ENCODE results near the gene KMT2D.
A peak's percentile ranks its signal among the peaks of the same experiment; 100 is the strongest.
"Not testable (repeated sequence)": the region's sequence is repeated elsewhere in the genome, so short reads cannot be mapped to it uniquely, and the experiment has no call there.

KMT2D gene

GRCh38 chr12:49088932-49089330 lies 28.3 kb upstream of the KMT2D start:
- DNase-seq (ENCODE audit: low read depth): no peak

GRCh38 chr12:49088150-49088931 lies 27.7 kb upstream of the KMT2D start:
- DNase-seq (ENCODE audit: low read depth): peak; percentile 66

- no peak for DNase-seq (ENCODE audit: low read depth)
Observed at GRCh38 chr12:49086116-49086515, 25.5 kb upstream of the KMT2D start.

GRCh38 chr12:49084438-49084837 lies 23.8 kb upstream of the KMT2D start:
- no peak for DNase-seq (ENCODE audit: low read depth)

GRCh38 chr12:49079793-49080192 lies 19.2 kb upstream of the KMT2D start:
- DNase-seq (ENCODE audit: low read depth): no peak

- no peak for DNase-seq (ENCODE audit: low read depth)
Observed at GRCh38 chr12:49070971-49071370, 10.4 kb upstream of the KMT2D start.

GRCh38 chr12:49069507-49070346 lies 9.1 kb upstream of the KMT2D start, which contains the start of gene RHEBL1:
Gene RHEBL1, minus strand, starts transcription at chr12:49069979. Its CDS starts 194 bp downstream, at chr12:49069785.
- peak; percentile 98 for DNase-seq (ENCODE audit: low read depth)

GRCh38 chr12:49068879-49069506 lies 8.4 kb upstream of the KMT2D start:
- DNase-seq (ENCODE audit: low read depth): no peak

- DNase-seq (ENCODE audit: low read depth): no peak
Observed at GRCh38 chr12:49066120-49066519, 5.5 kb upstream of the KMT2D start.

GRCh38 chr12:49064767-49065152 lies 4.2 kb upstream of the KMT2D start:
- DNase-seq (ENCODE audit: low read depth): no peak

GRCh38 chr12:49061916-49062315 lies 1.3 kb upstream of the KMT2D start:
- not testable (repeated sequence) for DNase-seq (ENCODE audit: low read depth)

- no peak for DNase-seq (ENCODE audit: low read depth)
Observed at GRCh38 chr12:49061157-49061650, 610 bp upstream of the KMT2D start.

- DNase-seq (ENCODE audit: low read depth): no peak
Observed at GRCh38 chr12:49059299-49060171, 1.1 kb downstream of the KMT2D start.

- no peak for DNase-seq (ENCODE audit: low read depth)
Observed at GRCh38 chr12:49059045-49059298, 1.6 kb downstream of the KMT2D start.

- no peak for DNase-seq (ENCODE audit: low read depth)
Observed at GRCh38 chr12:49058366-49059044, 2.1 kb downstream of the KMT2D start.

- DNase-seq (ENCODE audit: low read depth): no peak
Observed at GRCh38 chr12:49057888-49058287, 2.7 kb downstream of the KMT2D start.

GRCh38 chr12:49055978-49056754 lies 4.4 kb downstream of the KMT2D start:
- DNase-seq (ENCODE audit: low read depth): peak; percentile 45

- no peak for DNase-seq (ENCODE audit: low read depth)
Observed at GRCh38 chr12:49055092-49055491, 5.5 kb downstream of the KMT2D start.

GRCh38 chr12:49054524-49054923 lies 6.1 kb downstream of the KMT2D start:
- DNase-seq (ENCODE audit: low read depth): no peak

- DNase-seq (ENCODE audit: low read depth): no peak
Observed at GRCh38 chr12:49054096-49054495, 6.5 kb downstream of the KMT2D start.
